Body of pancreas (tissue), 4 donors: ENCODE measurements around the gene CCDC182. TPM values are rescaled to one million over a fixed set of nuclear protein-coding genes. Genes with fewer than 3 reads are reported as not detected.
A peak's percentile ranks its signal among the peaks of the same experiment; 100 is the strongest.

Experiments used
- ATAC-seq: fragments of 150-250 bp; one replicate; pipeline ENCODE4 v1.9.1; 2016
- DNase-seq, 4 donors: peaks; one replicate each; pipeline ENCODE4 v3.0.0-alpha.2; 2019
- H3K27ac ChIP-seq, 4 donors: fragments of 200-600 bp; sonication (generic); 1 replicate in 3 of 4; 2 replicates in 1 of 4; pipeline versions ENCODE4 v1.5.1 to v1.6.1; 2016 to 2019; ENCODE audit warnings: mild to moderate bottlenecking in 1 of 4, mixed read lengths in 1 of 4, moderate library complexity in 1 of 4
- H3K27me3 ChIP-seq, 2 donors: fragments of 200-600 bp; sonication (generic); one replicate each; pipeline ENCODE4 v1.6.0; 2016; ENCODE audit warnings: mild to moderate bottlenecking in 1 of 2
- H3K36me3 ChIP-seq, 2 donors: fragments of 200-600 bp; sonication (generic); replicated peaks in 1 of 2; 2 replicates each; pipeline ENCODE4 v1.5.1; 2016; ENCODE audit warnings: low read depth in 2 of 2; ENCODE audit not compliant: insufficient read depth in 1 of 2
- H3K4me1 ChIP-seq: fragments of 200-600 bp; sonication (generic); one replicate; pipeline ENCODE4 v1.6.0; 2016
- H3K4me3 ChIP-seq, 2 donors: fragments of 200-600 bp; sonication (generic); 1 replicate in 1 of 2; 2 replicates in 1 of 2; pipeline ENCODE4 v1.5.1; 2016 to 2019
- H3K9me3 ChIP-seq, 3 donors: fragments of 200-600 bp; sonication (generic); 1 replicate in 2 of 3; 2 replicates in 1 of 3; pipeline ENCODE4 v1.5.1; 2016
- POLR2A ChIP-seq, 3 donors: fragments of 450-650 bp; IDR thresholded peaks; one replicate each; pipeline ENCODE4 v1.6.1; 2016; ENCODE audit warnings: antibody characterized with exemption in 3 of 3, mild to moderate bottlenecking in 2 of 3
- WGBS, 2 donors: methylation state at CpG; one replicate each; pipeline ENCODE4 v1.1.5; 2017; 5-methylcytosine and 5-hydroxymethylcytosine counted together
- intact Hi-C: fragments of 100-400 bp; cut with DNase I; formaldehyde crosslinking; loops from one replicate; pipeline ENCODE4 v1.15.1; 2023
- total RNA-seq, 2 donors: library from RNA; depleted of rRNA; stranded (reverse); fragments of >200 nt; gene quantifications; one replicate each; pipeline ENCODE4 v1.1.0, GENCODE V29; 2016
- TF ChIP-seq, protein P1 (sequence below), 7 experiments: fragments of 450-650 bp in 4 of 7; fragments of 200-600 bp in 3 of 7; sonication (generic) in 3 of 7; IDR thresholded peaks; one replicate each; pipeline ENCODE4 v1.5.1; 2016 to 2019; ENCODE audit warnings: antibody characterized with exemption in 7 of 7

Gene CCDC182
- total RNA-seq, 2 donors from 2014 or later = not detected

DNA sequence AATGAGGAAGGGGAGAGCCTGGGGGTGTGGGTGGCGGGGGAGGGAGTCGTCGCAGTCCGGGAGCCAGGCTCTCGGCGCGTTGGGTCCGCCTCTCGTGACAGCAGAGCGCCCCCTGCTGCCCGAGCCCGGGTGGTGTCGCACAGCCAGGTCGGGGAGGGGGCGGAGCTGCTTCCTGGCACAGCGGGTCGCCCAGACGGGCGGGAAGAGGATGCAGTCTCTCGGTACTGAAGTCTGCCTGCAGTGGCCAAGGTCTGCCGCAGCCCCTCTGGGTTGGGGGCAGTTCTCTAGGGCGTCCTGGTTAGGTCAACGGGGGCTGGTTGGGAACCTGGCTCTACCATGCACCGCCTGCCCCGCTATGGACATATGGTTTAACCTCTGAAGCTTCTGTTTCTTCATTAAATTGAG lies 38.2 kb upstream of the CCDC182 start:
- DNase-seq (peak; percentile 60 to 78 (median 64)), ATAC-seq (peak; percentile 67)
- H3K36me3 ChIP-seq = no peaks in the 10 kb centered on the region
- peaks cover 8% of the 10 kb centered on the region for H3K4me1 ChIP-seq
- no peaks in the 10 kb centered on the region for H3K27me3 ChIP-seq
- TF ChIP-seq, protein P1, sequence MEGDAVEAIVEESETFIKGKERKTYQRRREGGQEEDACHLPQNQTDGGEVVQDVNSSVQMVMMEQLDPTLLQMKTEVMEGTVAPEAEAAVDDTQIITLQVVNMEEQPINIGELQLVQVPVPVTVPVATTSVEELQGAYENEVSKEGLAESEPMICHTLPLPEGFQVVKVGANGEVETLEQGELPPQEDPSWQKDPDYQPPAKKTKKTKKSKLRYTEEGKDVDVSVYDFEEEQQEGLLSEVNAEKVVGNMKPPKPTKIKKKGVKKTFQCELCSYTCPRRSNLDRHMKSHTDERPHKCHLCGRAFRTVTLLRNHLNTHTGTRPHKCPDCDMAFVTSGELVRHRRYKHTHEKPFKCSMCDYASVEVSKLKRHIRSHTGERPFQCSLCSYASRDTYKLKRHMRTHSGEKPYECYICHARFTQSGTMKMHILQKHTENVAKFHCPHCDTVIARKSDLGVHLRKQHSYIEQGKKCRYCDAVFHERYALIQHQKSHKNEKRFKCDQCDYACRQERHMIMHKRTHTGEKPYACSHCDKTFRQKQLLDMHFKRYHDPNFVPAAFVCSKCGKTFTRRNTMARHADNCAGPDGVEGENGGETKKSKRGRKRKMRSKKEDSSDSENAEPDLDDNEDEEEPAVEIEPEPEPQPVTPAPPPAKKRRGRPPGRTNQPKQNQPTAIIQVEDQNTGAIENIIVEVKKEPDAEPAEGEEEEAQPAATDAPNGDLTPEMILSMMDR (IDR thresholded peaks at IDR 0.05) = peak; percentile 55 to 80 (median 63)
- no peak for TF ChIP-seq POLR2A (IDR thresholded peaks at IDR 0.05)
- intact Hi-C loops = no loop called here
- H3K4me3 ChIP-seq = no peak overlapping the region
- no peak overlapping the region for H3K27ac ChIP-seq
- no peaks in the 10 kb centered on the region for H3K9me3 ChIP-seq
- WGBS, 2 donors = 15 to 33% methylated on average over 3 to 14 of the region's 25 CpGs

DNA sequence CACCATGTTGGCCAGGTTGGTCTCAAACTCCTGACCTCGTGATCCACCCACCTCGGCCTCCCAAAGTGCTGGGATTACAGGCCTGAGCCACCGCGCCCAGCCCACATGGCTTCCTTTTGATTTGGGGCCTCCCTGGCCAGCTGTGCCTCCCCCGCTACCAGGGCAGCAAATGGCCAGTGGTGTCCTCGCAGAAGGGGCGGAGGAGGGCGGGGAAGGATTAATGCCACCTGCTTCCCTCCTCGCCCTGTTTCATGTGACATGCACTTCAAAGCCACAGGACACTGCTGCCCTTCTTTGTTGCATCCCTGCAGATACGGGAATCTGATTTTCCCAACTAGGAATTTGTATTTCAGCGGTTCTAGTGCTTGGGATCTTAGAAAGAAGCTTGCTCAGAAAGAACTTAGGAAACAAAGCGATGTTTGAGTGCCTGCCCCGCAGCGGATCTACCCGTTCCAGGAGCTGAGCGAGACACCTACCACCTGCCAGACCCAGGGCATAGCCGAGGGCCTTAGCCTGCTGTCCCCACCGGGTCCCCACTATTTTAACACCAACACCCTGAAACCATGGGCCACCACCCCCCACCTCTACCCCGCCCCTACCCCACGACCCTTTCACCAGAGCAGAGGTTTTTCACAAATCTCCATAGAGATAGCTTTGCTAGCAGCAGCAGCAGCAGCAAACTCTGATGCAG lies 37.7 kb upstream of the CCDC182 start:
- H3K27ac ChIP-seq = no peak overlapping the region
- DNase-seq (no peak), ATAC-seq (no peak)
- no peaks in the 10 kb centered on the region for H3K9me3 ChIP-seq
- H3K4me3 ChIP-seq = no peak overlapping the region
- peaks cover 8% of the 10 kb centered on the region for H3K4me1 ChIP-seq
- H3K36me3 ChIP-seq = no peaks in the 10 kb centered on the region
- H3K27me3 ChIP-seq = no peaks in the 10 kb centered on the region
- TF ChIP-seq POLR2A (IDR thresholded peaks at IDR 0.05) = no peak
- TF ChIP-seq, protein P1 (IDR thresholded peaks at IDR 0.05) = no peak
- 44% methylated on average over 17 to 20 of the region's 20 CpGs for WGBS, 2 donors
- intact Hi-C loops = no loop called here

DNA sequence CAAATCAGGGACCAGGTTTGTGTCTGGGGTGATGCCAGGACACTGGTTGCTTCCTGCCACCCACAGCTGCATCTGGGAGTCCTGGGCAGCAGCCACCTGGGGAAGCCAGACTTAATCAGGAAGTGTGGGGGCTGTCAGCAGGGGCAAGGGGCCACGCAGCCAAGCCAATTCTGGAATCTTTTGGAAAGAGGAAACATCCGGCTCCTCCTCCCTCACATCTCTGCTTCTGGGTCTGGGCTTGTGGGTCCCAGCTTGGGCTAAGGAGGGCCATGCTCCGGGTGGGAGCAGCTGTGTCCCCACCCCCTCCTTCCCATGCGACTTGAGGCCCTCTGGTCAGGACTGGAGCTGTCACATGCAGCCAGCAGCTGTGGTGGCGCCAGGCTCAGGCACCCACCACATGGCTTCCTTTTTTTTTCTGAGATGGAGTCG lies 37.0 kb upstream of the CCDC182 start:
- Histone ChIP-seq H3K4me1 (peaks cover 8% of the 10 kb centered on the region), H3K27me3 (no peaks in the 10 kb centered on the region), H3K9me3 (no peaks in the 10 kb centered on the region), H3K4me3 (no peak overlapping the region), H3K27ac (no peak overlapping the region), H3K36me3 (no peaks in the 10 kb centered on the region)
- peak in 1 of 4 donors; percentile 9 for DNase-seq
- intact Hi-C loops = no loop called here
- TF ChIP-seq, protein P1 (IDR thresholded peaks at IDR 0.05) = no peak
- no peak for TF ChIP-seq POLR2A (IDR thresholded peaks at IDR 0.05)
- 41 to 60% methylated on average over 2 to 6 of the region's 6 CpGs for WGBS, 2 donors
- no peak for ATAC-seq

DNA sequence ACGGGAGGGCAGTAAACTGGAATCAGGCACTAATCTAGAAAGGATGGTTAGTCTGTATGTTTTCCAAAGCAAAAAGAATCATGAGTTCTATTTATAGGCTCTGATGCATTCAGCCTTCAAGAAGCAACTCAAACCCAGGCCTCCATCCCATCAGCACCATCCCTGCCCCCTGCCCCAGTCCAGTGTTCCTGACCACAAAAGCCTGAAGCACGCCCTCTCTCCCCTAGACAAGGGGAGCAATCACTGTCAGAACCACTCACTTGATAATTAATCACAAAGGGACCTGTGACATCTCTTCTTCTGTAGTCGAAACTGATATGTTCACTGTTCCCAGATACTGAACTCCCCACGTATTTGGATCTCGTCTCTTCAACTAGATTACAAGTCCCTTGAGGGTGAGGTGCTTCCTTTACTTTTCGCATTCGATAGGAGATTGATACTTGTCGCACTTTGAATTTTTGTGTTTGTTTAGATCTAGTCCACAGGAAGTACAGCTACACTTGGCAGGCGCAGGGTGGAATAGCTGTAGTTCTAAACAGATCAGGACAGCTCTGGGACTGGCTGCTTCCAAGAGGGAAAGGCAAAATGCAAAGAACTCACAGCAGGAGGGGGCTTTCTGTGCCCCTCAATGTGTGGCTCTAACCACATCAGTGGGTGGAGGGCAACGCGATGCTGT lies 36.4 kb upstream of the CCDC182 start:
- Histone ChIP-seq H3K36me3 (no peaks in the 10 kb centered on the region), H3K9me3 (no peaks in the 10 kb centered on the region), H3K27me3 (no peaks in the 10 kb centered on the region), H3K4me3 (no peak overlapping the region), H3K27ac (no peak overlapping the region), H3K4me1 (peaks cover 8% of the 10 kb centered on the region)
- DNase-seq (no peak), ATAC-seq (no peak)
- 70% methylated on average over 11 of the region's 11 CpGs for WGBS, 2 donors
- TF ChIP-seq, protein P1 (IDR thresholded peaks at IDR 0.05) = no peak
- TF ChIP-seq POLR2A (IDR thresholded peaks at IDR 0.05) = no peak
- intact Hi-C loops = no loop called here
